ENCODE data around the gene MAP2K5.
"Not testable (repeated sequence)": the region's sequence is repeated elsewhere in the genome, so short reads cannot be mapped to it uniquely, and the experiment has no call there.

The MAP2K5 gene

GRCh38 chr15:67605871-67606270, 63.4 kb downstream of the MAP2K5 start:
- no peak for DNase-seq

GRCh38 chr15:67606742-67607141, 64.2 kb downstream of the MAP2K5 start:
- no peak for DNase-seq

GRCh38 chr15:67607329-67607728, 64.8 kb downstream of the MAP2K5 start:
- DNase-seq, result no peak

- no peak for DNase-seq
These were observed 65.6 kb downstream of the MAP2K5 start for GRCh38 chr15:67607959-67608637.

- no peak for DNase-seq
These were observed 66.1 kb downstream of the MAP2K5 start for GRCh38 chr15:67608638-67608959.

- DNase-seq, result no peak
These were observed 69.2 kb downstream of the MAP2K5 start for GRCh38 chr15:67611370-67612369.

- DNase-seq, result no peak
These were observed 70.7 kb downstream of the MAP2K5 start for GRCh38 chr15:67613211-67613610.

- no peak for DNase-seq
These were observed 71.2 kb downstream of the MAP2K5 start for GRCh38 chr15:67613708-67614107.

- DNase-seq, result not testable (repeated sequence)
These were observed 72.6 kb downstream of the MAP2K5 start for GRCh38 chr15:67615131-67615534.

- no peak for DNase-seq
These were observed 75.8 kb downstream of the MAP2K5 start for GRCh38 chr15:67618297-67618696.

GRCh38 chr15:67622110-67622509, 79.6 kb downstream of the MAP2K5 start:
- DNase-seq, result no peak

- DNase-seq, result no peak
These were observed 89.8 kb downstream of the MAP2K5 start for GRCh38 chr15:67632261-67632660.

- DNase-seq, result not testable (repeated sequence)
These were observed 93.4 kb downstream of the MAP2K5 start for GRCh38 chr15:67635950-67636349.

- DNase-seq, result no peak
These were observed 97.1 kb downstream of the MAP2K5 start for GRCh38 chr15:67639591-67639990.

GRCh38 chr15:67641453-67641852, 99.0 kb downstream of the MAP2K5 start:
- DNase-seq, result no peak

GRCh38 chr15:67646847-67647246, 104.3 kb downstream of the MAP2K5 start:
- no peak for DNase-seq

GRCh38 chr15:67652586-67652985, 110.1 kb downstream of the MAP2K5 start:
- no peak for DNase-seq

GRCh38 chr15:67660446-67660845, 117.9 kb downstream of the MAP2K5 start:
- DNase-seq, result no peak

GRCh38 chr15:67660874-67661606, 118.5 kb downstream of the MAP2K5 start:
- DNase-seq, result no peak

GRCh38 chr15:67670647-67671305, 128.3 kb downstream of the MAP2K5 start:
- DNase-seq, result no peak

- DNase-seq, result not testable (repeated sequence)
These were observed 130.3 kb downstream of the MAP2K5 start for GRCh38 chr15:67672834-67673233.

GRCh38 chr15:67674983-67675382, 132.5 kb downstream of the MAP2K5 start:
- DNase-seq, result no peak

- DNase-seq, result no peak
These were observed 135.6 kb downstream of the MAP2K5 start for GRCh38 chr15:67678089-67678488.
